Astrocyte (in vitro differentiated cells and primary cell): Measurements from ENCODE around the gene GADD45GIP1. TPM values are rescaled to one million over a fixed set of nuclear protein-coding genes. Genes with fewer than 3 reads are reported as not detected.

ENCODE experiments used
- DNase-seq: peaks from one replicate; pipeline ENCODE4 v3.0.0-alpha.2; 2010; ENCODE audit warnings: low read depth
- FAIRE-seq: peaks from 2 replicates; lab custom pipeline; 2011; peaks lifted over from hg19 to GRCh38; lab: Jason Lieb, UNC
- H2AFZ ChIP-seq: 2 replicates; pipeline ENCODE4 v1.6.0; 2012; ENCODE audit warnings: low read depth, low read length, inconsistent platforms
- H3K27ac ChIP-seq: 2 replicates; pipeline ENCODE4 v1.5.1; 2011; ENCODE audit warnings: low read depth, low read length, inconsistent platforms
- H3K27me3 ChIP-seq: 2 replicates; pipeline ENCODE4 v1.6.0; 2011; ENCODE audit warnings: low read length, inconsistent platforms; ENCODE audit not compliant: insufficient read depth
- H3K36me3 ChIP-seq: 2 replicates; pipeline ENCODE4 v1.5.1; 2011; ENCODE audit warnings: low read length, inconsistent platforms; ENCODE audit not compliant: insufficient read depth
- H3K4me1 ChIP-seq: 2 replicates; pipeline ENCODE4 v1.5.1; 2011; ENCODE audit warnings: low read length, inconsistent platforms; ENCODE audit not compliant: insufficient read depth
- H3K4me2 ChIP-seq: 2 replicates; pipeline ENCODE4 v1.6.0; 2012; ENCODE audit warnings: low read length, inconsistent platforms
- H3K4me3 ChIP-seq: 2 replicates; pipeline ENCODE4 v1.5.1; 2011; ENCODE audit warnings: low read depth, mild to moderate bottlenecking, low read length, inconsistent platforms; ENCODE audit not compliant: insufficient read depth
- H3K79me2 ChIP-seq: 2 replicates; pipeline ENCODE4 v1.6.0; 2012; ENCODE audit warnings: mild to moderate bottlenecking, low read length, inconsistent platforms; ENCODE audit not compliant: insufficient read depth
- H3K9ac ChIP-seq: 2 replicates; pipeline ENCODE4 v1.6.0; 2012; ENCODE audit warnings: mild to moderate bottlenecking, low read length, inconsistent platforms
- H3K9me3 ChIP-seq: 2 replicates; pipeline ENCODE4 v1.5.1; 2012; ENCODE audit warnings: low read depth, mild to moderate bottlenecking, low read length, inconsistent platforms; ENCODE audit not compliant: insufficient read depth
- H4K20me1 ChIP-seq: 2 replicates; pipeline ENCODE4 v1.6.0; 2012; ENCODE audit warnings: low read length, inconsistent platforms; ENCODE audit not compliant: insufficient read depth
- H3K27ac Mint-ChIP-seq: one replicate; pipeline ENCODE4 v1.8.0; 2021; ENCODE audit warnings: mild to moderate bottlenecking, mixed read lengths; ENCODE audit not compliant: unreplicated experiment
- H3K27me3 Mint-ChIP-seq: one replicate; pipeline ENCODE4 v1.8.0; 2021; ENCODE audit warnings: low read depth, mixed read lengths; ENCODE audit not compliant: unreplicated experiment
- H3K36me3 Mint-ChIP-seq: one replicate; pipeline ENCODE4 v1.8.0; 2021; ENCODE audit warnings: low read depth, mixed read lengths; ENCODE audit not compliant: unreplicated experiment
- H3K4me1 Mint-ChIP-seq: one replicate; pipeline ENCODE4 v1.8.0; 2021; ENCODE audit warnings: low read depth, mixed read lengths; ENCODE audit not compliant: unreplicated experiment
- H3K4me3 Mint-ChIP-seq: one replicate; pipeline ENCODE4 v1.8.0; 2021; ENCODE audit warnings: mild to moderate bottlenecking, moderate library complexity, mixed read lengths; ENCODE audit not compliant: unreplicated experiment
- H3K9me3 Mint-ChIP-seq: one replicate; pipeline ENCODE4 v1.8.0; 2021; ENCODE audit warnings: mild to moderate bottlenecking, mixed read lengths; ENCODE audit not compliant: unreplicated experiment
- CTCF ChIP-seq: IDR thresholded peaks from 2 replicates; pipeline ENCODE4 v1.5.1; 2011; ENCODE audit warnings: low read depth, mild to moderate bottlenecking, inconsistent platforms, low read length, moderate library complexity; ENCODE audit not compliant: insufficient read depth
- EZH2 ChIP-seq: IDR thresholded peaks from 2 replicates; pipeline ENCODE4 v1.6.1; 2012; ENCODE audit warnings: mild to moderate bottlenecking, low read length, inconsistent platforms; ENCODE audit not compliant: insufficient read depth
- microRNA-seq: library from miRNA; unstranded; fragments of <30 nt; microRNA quantifications from one replicate; pipeline ENCODE4 v1.2.0, GENCODE V29; 2020
- total RNA-seq: library from RNA; stranded (reverse); gene quantifications from 2 replicates; pipeline ENCODE4 v1.2.1, GENCODE V29; 2021

The GADD45GIP1 gene
- total RNA-seq, 1 donor from 2014 or later: 35.5 TPM

GRCh38 chr19:12907166-12907565, 49.9 kb downstream of the GADD45GIP1 start:
- H3K4me3 ChIP-seq: no peak overlapping the region
- H3K4me1 ChIP-seq: no peaks in the 10 kb centered on the region
- no peaks in the 10 kb centered on the region for H3K79me2 ChIP-seq
- no peak overlapping the region for H3K4me2 ChIP-seq
- no peaks in the 10 kb centered on the region for H3K9me3 Mint-ChIP-seq
- H3K27me3 ChIP-seq: no peaks in the 10 kb centered on the region
- no peak for DNase-seq
- H4K20me1 ChIP-seq: no peaks in the 10 kb centered on the region
- no peaks in the 10 kb centered on the region for H3K36me3 Mint-ChIP-seq
- no peak overlapping the region for H2AFZ ChIP-seq
- no peaks in the 10 kb centered on the region for H3K27me3 Mint-ChIP-seq
- TF ChIP-seq EZH2 (no peak), CTCF (no peak)
- no peaks in the 10 kb centered on the region for H3K36me3 ChIP-seq
- H3K4me3 Mint-ChIP-seq: no peak overlapping the region
- no peak overlapping the region for H3K27ac Mint-ChIP-seq
- H3K27ac ChIP-seq: no peak overlapping the region
- H3K9me3 ChIP-seq: no peaks in the 10 kb centered on the region
- FAIRE-seq: no peak
- peaks cover 4% of the 10 kb centered on the region for H3K4me1 Mint-ChIP-seq
- no peak overlapping the region for H3K9ac ChIP-seq

Small RNAs within 50 kb of the gene (microRNA-seq; reads per million reads assigned to microRNA genes)
- gene MIR5695: not detected
- 5.5 reads per million, percentile 23 among the genes with 10 or more reads in this experiment for gene MIR6515

Other genes starting within 250 kb of the GADD45GIP1 start
- gene TNPO2, start 233.3 kb downstream of the GADD45GIP1 start, total RNA-seq: 69.8 and 76.3 TPM in 2 replicates
- gene TRIR, start 222.5 kb downstream of the GADD45GIP1 start, total RNA-seq: 172 and 178 TPM in 2 replicates
- 63.0 and 66.8 TPM in 2 replicates for gene GET3, start 219.7 kb downstream of the GADD45GIP1 start, total RNA-seq
- not detected in 2 replicates for gene BEST2, start 205.4 kb downstream of the GADD45GIP1 start, total RNA-seq
- 21.7 and 25.9 TPM in 2 replicates for gene HOOK2, start 181.7 kb downstream of the GADD45GIP1 start, total RNA-seq
- 101 and 126 TPM in 2 replicates for gene JUNB, start 165.7 kb downstream of the GADD45GIP1 start, total RNA-seq
- 145 and 166 TPM in 2 replicates for gene PRDX2, start 155.4 kb downstream of the GADD45GIP1 start, total RNA-seq
- gene THSD8, start 155.2 kb downstream of the GADD45GIP1 start, total RNA-seq: 3.6 and 4.5 TPM in 2 replicates
- 5.4 and 10.5 TPM in 2 replicates for gene RNASEH2A, start 150.6 kb downstream of the GADD45GIP1 start, total RNA-seq
- gene RTBDN, start 122.6 kb downstream of the GADD45GIP1 start, total RNA-seq: not detected in 2 replicates
- gene MAST1, start 118.7 kb downstream of the GADD45GIP1 start, total RNA-seq: 5.4 and 6.3 TPM in 2 replicates
- 33.1 and 37.8 TPM in 2 replicates for gene DNASE2, start 75.8 kb downstream of the GADD45GIP1 start, total RNA-seq
- gene KLF1, start 70.0 kb downstream of the GADD45GIP1 start, total RNA-seq: 0.17 TPM in 1 of 2 replicates, not detected in the other
- gene GCDH, start 66.1 kb downstream of the GADD45GIP1 start, total RNA-seq: 15.5 and 17.5 TPM in 2 replicates
- 0.50 TPM in 1 of 2 replicates, not detected in the other for gene SYCE2, start 37.9 kb downstream of the GADD45GIP1 start, total RNA-seq
- gene FARSA, start 23.5 kb downstream of the GADD45GIP1 start, total RNA-seq: 76.7 and 80.4 TPM in 2 replicates
- 2,193 and 2,309 TPM in 2 replicates for gene CALR, start 18.6 kb downstream of the GADD45GIP1 start, total RNA-seq
- 40.6 and 48.5 TPM in 2 replicates for gene RAD23A, start 11.4 kb downstream of the GADD45GIP1 start, total RNA-seq
- gene DAND5, start 12.4 kb upstream of the GADD45GIP1 start, total RNA-seq: 0.14 TPM in 1 of 2 replicates, not detected in the other
- gene NFIX, start 38.3 kb upstream of the GADD45GIP1 start, total RNA-seq: 8.4 and 9.6 TPM in 2 replicates
- 0.27 TPM in 1 of 2 replicates, not detected in the other for gene LYL1, start 145.6 kb upstream of the GADD45GIP1 start, total RNA-seq
- gene TRMT1, start 159.5 kb upstream of the GADD45GIP1 start, total RNA-seq: 43.0 and 43.3 TPM in 2 replicates
- gene NACC1, start 161.0 kb upstream of the GADD45GIP1 start, total RNA-seq: 96.4 and 104 TPM in 2 replicates
- 39.7 and 39.8 TPM in 2 replicates for gene STX10, start 193.2 kb upstream of the GADD45GIP1 start, total RNA-seq
- 58.7 and 71.3 TPM in 2 replicates for gene IER2, start 193.2 kb upstream of the GADD45GIP1 start, total RNA-seq